ENCODE data around the gene F2RL1.
"Not testable (repeated sequence)": the region's sequence is repeated elsewhere in the genome, so short reads cannot be mapped to it uniquely, and the experiment has no call there.

Gene F2RL1

GRCh38 chr5:76838481-76839261 is 19.8 kb downstream of the F2RL1 start:
- intact Hi-C loops (cut with DNase I), result no loop called here

GRCh38 chr5:76841361-76841760 is 22.5 kb downstream of the F2RL1 start:
- DNase-seq, result no peak

More at GRCh38 chr5:76838481-76839261, 19.8 kb downstream of the F2RL1 start:
- DNase-seq, result no peak

GRCh38 chr5:76845890-76846289 is 27.1 kb downstream of the F2RL1 start:
- no peak for DNase-seq
- intact Hi-C loops (cut with DNase I), result no loop called here

More at GRCh38 chr5:76841361-76841760, 22.5 kb downstream of the F2RL1 start:
- intact Hi-C loops (cut with DNase I), result no loop called here

- intact Hi-C loops (cut with DNase I), result no loop called here
- peak in 6 of 42 donors; percentile 10 to 44 (median 28) for DNase-seq
Measured at GRCh38 chr5:76849419-76850291, 30.8 kb downstream of the F2RL1 start, which contains the start of gene S100Z. Gene S100Z, plus strand, starts transcription at chr5:76850014. Its CDS starts 25,346 bp downstream, at chr5:76875360.

GRCh38 chr5:76850543-76851145 is 31.8 kb downstream of the F2RL1 start:
- intact Hi-C loops (cut with DNase I), result no loop called here
- DNase-seq, result peak in 37 of 42 donors; percentile 24 to 87 (median 58)

- intact Hi-C loops (cut with DNase I), result no loop called here
- peak in 2 of 42 donors; percentile 17 to 33 for DNase-seq
Measured at GRCh38 chr5:76851728-76852369, 33.0 kb downstream of the F2RL1 start.

- DNase-seq, result no peak
- intact Hi-C loops (cut with DNase I), result no loop called here
Measured at GRCh38 chr5:76852772-76853171, 33.9 kb downstream of the F2RL1 start.

GRCh38 chr5:76853741-76854140 is 34.9 kb downstream of the F2RL1 start:
- DNase-seq; intact Hi-C loops (cut with DNase I): not testable (repeated sequence)

GRCh38 chr5:76854644-76855043 is 35.8 kb downstream of the F2RL1 start:
- intact Hi-C loops (cut with DNase I), result no loop called here
- DNase-seq, result no peak

- intact Hi-C loops (cut with DNase I); DNase-seq: not testable (repeated sequence)
Measured at GRCh38 chr5:76855501-76855900, 36.7 kb downstream of the F2RL1 start.

- intact Hi-C loops (cut with DNase I), result no loop called here
- peak in 7 of 42 donors; percentile 11 to 26 (median 21) for DNase-seq
Measured at GRCh38 chr5:76855961-76856360, 37.1 kb downstream of the F2RL1 start.

GRCh38 chr5:76856800-76857199 is 38.0 kb downstream of the F2RL1 start:
- DNase-seq; intact Hi-C loops (cut with DNase I): not testable (repeated sequence)

- intact Hi-C loops (cut with DNase I), result loop anchor here (10.0 kb wide), 1 partner anchor 635 kb away; the partner anchor contains the start of gene WDR41
- DNase-seq, result no peak
Measured at GRCh38 chr5:76859591-76860247, 40.9 kb downstream of the F2RL1 start.

GRCh38 chr5:76861612-76862011 is 42.8 kb downstream of the F2RL1 start:
- intact Hi-C loops (cut with DNase I), result loop anchor here (10.0 kb wide), 1 partner anchor 633 kb away; the partner anchor contains the start of gene WDR41
- DNase-seq, result no peak

GRCh38 chr5:76863001-76863400 is 44.2 kb downstream of the F2RL1 start:
- DNase-seq, result no peak
- intact Hi-C loops (cut with DNase I), result loop anchor here (10.0 kb wide), 1 partner anchor 632 kb away; the partner anchor contains the start of gene WDR41

GRCh38 chr5:76866503-76866902 is 47.7 kb downstream of the F2RL1 start:
- intact Hi-C loops (cut with DNase I), result loop anchor here (2.0 to 10.0 kb wide), 2 partner anchors 150 to 628 kb away; partner anchors contain the start of gene WDR41
- DNase-seq, result no peak

- DNase-seq, result no peak
- intact Hi-C loops (cut with DNase I), result loop anchor here (2.0 to 10.0 kb wide), 2 partner anchors 150 to 628 kb away; partner anchors contain the start of gene WDR41
Measured at GRCh38 chr5:76867038-76867437, 48.2 kb downstream of the F2RL1 start.

Data from head of caudate nucleus (tissue), 42 donors.